Cardiac atrium fibroblast (primary cell): ENCODE results near the gene NUPR2. TPM values are rescaled to one million over a fixed set of nuclear protein-coding genes. Genes with fewer than 3 reads are reported as not detected.

Experiments
- total RNA-seq: library from RNA; depleted of rRNA; stranded (reverse); fragments of >200 nt; gene quantifications from 2 replicates; pipeline ENCODE4 v1.2.3, GENCODE V29; 2015

Gene NUPR2, protein sequence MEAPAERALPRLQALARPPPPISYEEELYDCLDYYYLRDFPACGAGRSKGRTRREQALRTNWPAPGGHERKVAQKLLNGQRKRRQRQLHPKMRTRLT
- total RNA-seq: not detected in 2 replicates

DNA sequence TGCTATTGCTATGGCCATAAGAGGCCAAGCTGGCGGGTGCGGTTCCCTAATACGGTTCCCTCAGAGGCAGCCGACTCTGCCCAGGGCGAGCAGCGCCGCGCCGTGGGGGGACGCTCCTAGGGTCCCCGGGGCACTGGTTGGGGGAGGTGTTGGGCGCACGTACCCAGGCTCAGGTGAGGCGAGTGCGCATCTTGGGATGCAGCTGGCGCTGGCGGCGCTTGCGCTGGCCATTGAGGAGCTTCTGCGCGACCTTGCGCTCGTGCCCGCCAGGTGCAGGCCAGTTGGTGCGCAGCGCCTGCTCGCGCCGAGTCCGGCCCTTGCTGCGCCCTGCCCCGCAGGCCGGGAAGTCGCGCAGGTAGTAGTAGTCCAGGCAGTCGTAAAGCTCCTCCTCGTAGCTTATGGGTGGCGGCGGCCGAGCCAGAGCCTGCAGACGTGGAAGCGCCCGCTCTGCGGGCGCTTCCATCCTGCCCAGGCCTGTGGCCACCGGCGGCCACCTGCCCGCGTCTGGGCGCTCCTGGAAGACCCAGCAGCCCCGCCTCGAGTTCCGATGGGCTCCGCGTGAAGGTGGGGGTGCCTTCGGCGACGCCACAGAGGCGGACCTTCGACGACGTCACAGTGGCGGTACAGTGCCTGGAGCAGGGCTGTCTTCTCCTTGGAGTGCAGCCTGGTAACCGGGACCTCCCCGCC lies at the start of gene NUPR2:
Gene NUPR2, minus strand, starts transcription at position 566 of the 687 bp plus-strand sequence. Its CDS starts 103 bp downstream, at position 463.

DNA sequence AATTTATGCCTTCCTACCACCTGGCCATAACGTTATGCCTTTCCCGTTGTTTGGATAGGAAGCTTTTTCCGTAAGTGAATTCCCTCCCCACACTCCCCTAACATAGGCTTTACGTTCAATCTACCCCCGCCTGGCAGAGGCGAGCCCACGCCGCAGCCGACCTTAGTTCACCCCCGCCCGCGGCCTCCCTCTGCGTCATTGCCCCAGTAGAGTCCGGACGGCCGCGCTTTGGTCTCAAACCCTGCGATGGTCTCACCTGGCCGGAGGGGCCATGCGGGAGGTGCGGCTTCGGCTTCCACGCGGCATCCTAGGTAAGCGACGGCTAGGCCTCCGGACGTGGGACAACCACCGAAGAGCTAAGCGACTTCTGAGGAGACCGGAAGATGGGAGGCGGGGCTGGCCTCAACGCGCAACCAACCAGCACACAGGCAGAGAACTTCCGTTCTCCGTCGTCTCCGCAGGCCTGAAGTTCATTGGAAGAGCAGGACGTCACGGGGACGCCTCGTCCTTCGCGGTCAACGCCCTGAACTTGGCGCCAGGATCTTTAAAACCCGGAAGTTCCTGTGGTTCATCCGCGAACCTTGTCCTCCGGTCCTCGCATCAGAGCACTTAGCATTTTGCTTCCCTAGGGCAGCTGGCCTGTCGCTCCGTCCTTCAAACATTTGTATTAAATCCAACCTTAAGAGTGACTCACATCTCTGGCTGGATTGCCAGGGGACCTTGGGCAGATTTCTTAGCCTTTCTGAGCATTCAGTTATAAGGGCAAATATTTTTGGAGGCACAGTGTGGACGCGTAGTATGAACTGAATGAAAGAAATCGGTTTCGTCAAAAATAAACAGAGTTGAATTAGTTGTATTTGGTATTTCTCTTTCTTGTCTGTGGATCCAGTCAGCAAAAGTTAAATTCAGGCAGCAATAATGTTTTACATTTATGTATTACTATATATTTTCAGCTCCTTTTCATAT lies 9.8 kb downstream of the NUPR2 start, which contains the start of gene CHCHD2:
Gene CHCHD2, minus strand, starts transcription at position 369 of the 966 bp plus-strand sequence. Its CDS starts 63 bp downstream, at position 306.

DNA sequence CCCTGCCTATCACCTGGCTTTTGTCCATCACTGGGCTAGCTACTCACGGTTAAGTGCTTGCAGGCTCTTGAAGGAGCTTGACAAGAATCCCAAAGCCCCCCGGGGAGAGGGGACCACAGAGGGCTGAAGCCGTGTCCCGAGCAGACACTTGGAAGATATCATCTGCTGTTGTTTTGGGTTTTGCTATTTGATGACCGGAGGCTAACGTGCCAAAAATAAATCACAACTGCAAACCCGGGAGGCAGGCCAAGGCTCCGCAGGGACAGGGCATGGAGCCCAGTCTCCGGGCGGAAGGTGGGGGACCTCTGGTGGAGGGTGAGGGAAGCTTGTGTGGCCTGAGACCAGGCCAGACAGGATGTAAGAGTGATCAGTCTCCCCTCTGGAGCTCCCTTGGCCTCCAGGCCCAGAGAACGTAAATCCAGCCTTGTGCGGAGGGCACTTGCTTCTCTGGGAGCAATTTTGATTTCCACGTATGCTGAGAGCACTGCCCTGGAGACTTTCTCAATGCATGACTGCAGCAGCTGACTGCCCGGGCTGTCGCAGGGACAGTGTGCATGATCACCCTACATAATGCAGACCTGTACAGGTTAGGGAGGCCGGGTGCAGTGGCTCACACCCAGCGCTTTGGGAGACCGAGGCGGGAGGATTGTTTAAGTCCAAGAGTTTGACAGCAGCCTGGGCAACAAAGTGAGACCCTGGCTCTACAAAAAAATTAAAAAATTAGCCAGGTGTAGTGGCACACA lies 23.3 kb downstream of the NUPR2 start, which contains the start of gene PHKG1:
Gene PHKG1, minus strand, starts transcription at position 164 of the 743 bp plus-strand sequence. CDS start 4,011 bp downstream, outside the sequence.

Other genes starting within 250 kb of the NUPR2 start
- gene ZNF713, start 229.0 kb downstream of the NUPR2 start, total RNA-seq: 0.18 and 3.7 TPM in 2 replicates
- 11.0 and 11.6 TPM in 2 replicates for gene MRPS17, start 164.5 kb downstream of the NUPR2 start, total RNA-seq
- 37.7 and 46.2 TPM in 2 replicates for gene NIPSNAP2, start 151.8 kb downstream of the NUPR2 start, total RNA-seq
- gene PSPH, start 65.0 kb downstream of the NUPR2 start, total RNA-seq: 37.4 and 57.8 TPM in 2 replicates
- gene CCT6A, start 64.7 kb downstream of the NUPR2 start, total RNA-seq: 78.5 and 104 TPM in 2 replicates
- gene SUMF2, start 52.1 kb downstream of the NUPR2 start, total RNA-seq: 144 and 152 TPM in 2 replicates
- gene PHKG1, start 23.5 kb downstream of the NUPR2 start, total RNA-seq: not detected in 2 replicates
- gene CHCHD2, start 9.9 kb downstream of the NUPR2 start, total RNA-seq: 382 and 398 TPM in 2 replicates